GM12801 (cell line): ENCODE data around the gene FKRP.

Source experiments
- TF ChIP-seq, protein P1 (sequence below): IDR thresholded peaks from one replicate; pipeline ENCODE4 v1.5.1; 2011; ENCODE audit warnings: control low read depth; ENCODE audit not compliant: insufficient read length; ENCODE audit errors: extremely low read depth

The FKRP gene, protein sequence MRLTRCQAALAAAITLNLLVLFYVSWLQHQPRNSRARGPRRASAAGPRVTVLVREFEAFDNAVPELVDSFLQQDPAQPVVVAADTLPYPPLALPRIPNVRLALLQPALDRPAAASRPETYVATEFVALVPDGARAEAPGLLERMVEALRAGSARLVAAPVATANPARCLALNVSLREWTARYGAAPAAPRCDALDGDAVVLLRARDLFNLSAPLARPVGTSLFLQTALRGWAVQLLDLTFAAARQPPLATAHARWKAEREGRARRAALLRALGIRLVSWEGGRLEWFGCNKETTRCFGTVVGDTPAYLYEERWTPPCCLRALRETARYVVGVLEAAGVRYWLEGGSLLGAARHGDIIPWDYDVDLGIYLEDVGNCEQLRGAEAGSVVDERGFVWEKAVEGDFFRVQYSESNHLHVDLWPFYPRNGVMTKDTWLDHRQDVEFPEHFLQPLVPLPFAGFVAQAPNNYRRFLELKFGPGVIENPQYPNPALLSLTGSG

DNA sequence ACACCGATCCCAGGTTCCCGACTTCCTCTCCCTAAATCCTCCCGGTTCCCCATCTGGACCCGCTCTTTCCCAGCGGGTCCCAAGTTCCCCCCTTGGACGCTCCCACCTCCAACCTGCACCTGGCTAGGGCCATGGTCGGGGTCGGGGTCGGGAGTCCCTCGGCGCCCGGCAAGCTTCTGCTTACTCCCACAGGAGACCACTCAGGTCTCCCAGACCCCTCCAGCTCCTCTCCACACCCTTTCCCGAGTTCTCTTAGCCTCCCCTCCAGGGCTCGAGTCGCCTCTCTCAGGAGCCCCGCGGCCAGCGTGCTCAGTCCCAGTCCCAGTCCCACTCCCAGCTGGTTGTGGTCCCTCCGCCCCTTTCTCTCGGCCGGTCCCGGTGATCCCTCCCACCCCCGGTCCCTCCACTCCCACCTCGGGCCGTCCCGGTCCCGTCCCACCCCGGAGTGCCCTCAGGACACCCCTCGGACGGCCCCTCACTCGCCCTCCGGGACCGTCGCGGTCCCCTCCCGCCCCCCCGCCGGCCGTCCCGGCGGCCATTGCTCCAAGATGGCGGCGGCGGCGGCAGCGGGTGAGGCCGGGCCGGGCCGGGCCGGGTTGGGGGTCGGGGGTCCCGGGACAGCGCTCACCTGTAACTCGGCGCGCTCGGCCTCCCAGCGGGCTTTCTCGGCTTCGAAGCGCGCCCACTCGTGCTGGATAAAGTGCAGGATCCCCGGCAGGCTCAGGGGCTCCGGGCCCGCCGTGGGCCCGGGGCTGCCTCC, at the start of gene FKRP:
Gene FKRP (plus strand): TSS at position 537 of the 760 bp plus-strand sequence. CDS start 9,394 bp downstream, outside the sequence.
- TF ChIP-seq, protein P1, sequence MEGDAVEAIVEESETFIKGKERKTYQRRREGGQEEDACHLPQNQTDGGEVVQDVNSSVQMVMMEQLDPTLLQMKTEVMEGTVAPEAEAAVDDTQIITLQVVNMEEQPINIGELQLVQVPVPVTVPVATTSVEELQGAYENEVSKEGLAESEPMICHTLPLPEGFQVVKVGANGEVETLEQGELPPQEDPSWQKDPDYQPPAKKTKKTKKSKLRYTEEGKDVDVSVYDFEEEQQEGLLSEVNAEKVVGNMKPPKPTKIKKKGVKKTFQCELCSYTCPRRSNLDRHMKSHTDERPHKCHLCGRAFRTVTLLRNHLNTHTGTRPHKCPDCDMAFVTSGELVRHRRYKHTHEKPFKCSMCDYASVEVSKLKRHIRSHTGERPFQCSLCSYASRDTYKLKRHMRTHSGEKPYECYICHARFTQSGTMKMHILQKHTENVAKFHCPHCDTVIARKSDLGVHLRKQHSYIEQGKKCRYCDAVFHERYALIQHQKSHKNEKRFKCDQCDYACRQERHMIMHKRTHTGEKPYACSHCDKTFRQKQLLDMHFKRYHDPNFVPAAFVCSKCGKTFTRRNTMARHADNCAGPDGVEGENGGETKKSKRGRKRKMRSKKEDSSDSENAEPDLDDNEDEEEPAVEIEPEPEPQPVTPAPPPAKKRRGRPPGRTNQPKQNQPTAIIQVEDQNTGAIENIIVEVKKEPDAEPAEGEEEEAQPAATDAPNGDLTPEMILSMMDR = no peak

DNA sequence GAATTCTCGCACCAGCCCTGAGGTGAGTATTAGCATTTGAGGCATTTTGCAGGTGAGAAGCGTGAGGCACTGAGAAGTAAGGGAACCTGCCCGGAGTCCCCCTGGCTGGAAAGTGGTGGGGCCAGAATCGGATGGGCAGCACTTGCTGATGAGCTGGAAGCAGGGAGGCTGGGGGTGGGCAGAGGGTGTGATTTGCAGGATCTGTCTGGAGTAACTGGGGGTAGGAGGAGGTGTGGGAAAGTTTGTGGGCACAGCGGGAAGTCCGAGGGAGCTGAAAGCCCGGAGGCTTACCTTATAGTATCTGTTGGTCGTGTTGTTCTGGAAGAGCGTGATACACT, 49.0 kb upstream of the FKRP start:
- TF ChIP-seq, protein P1 = no peak

DNA sequence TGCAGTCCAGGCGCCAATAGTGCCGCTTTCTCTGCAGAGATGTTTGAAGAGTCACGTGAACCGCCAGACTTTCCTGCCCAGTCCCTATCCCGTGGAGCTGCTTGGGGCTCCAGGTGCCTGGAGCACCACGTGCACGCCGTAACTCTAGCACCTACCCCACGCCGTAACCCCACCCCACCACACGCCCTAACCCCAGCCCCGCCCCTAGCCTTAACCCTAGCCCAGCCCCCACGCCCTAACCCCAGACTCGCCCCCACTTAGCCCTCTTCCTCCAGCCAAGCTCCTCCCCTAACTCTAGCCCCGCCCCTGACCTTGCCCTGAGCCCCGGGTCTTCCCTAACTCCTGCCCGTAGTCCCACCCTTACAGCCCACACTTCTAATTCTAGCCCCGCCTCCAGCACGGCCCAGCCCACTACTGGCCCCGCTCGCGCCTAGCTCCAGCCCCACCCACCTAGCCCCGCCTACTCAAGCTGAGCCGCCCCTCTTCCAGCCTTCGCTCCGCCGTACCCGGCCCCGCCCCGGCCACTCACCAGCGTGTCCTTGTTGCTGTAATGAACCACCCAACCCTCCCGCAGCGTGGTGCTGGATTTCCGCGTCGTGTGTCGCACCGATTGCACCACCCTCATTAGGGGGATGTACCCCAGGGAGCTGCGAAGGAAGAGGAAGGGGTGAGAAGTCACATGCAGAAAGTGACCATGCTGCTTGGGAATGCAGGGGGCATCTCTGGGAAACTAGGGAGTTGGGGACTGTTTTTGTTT, 48.5 kb upstream of the FKRP start:
- TF ChIP-seq, protein P1 = no peak

DNA sequence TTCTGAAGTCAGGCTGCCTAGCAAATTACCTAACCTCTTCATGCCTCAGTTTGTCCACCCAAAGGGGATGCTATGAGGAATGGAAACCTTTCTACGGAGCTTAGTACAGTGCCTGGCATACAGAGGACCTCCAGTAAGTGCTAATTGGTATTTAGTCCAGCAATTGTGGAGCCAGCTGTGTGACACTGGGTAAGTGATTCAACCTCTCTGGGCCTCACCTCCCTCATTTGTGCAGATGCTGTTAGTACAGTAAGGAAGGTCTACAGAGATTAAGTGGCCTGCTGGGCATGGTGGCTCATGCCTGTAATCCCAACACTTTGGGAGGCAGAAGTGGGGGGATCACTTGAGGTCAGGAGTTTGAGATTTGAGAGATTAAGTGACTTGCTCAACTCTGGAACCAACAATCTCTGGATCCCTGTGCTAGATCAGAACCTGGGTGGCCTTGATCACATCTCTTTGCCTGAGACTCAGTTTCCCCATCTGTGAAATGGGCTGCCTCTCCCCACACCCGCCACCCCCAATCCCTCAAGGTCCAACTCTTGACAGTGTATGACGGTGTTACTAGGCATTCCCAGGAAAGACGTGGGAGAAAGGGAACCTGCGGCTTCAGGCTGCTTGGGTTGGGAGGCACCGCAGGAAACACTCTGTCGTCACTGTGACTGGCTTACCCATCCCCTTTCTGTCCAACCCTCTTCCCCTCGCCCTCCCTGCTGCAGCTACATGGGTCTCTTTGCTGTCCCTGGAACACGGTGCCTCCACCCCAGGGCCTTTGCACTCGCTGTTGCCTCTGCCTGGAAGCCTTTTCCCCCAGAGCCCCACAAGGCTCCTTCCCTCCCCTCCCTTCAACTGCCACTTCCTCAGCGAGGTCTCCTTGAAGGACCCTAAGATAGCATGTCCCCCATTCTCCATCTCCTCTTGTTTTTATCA, 47.2 kb upstream of the FKRP start:
- TF ChIP-seq, protein P1 = no peak

DNA sequence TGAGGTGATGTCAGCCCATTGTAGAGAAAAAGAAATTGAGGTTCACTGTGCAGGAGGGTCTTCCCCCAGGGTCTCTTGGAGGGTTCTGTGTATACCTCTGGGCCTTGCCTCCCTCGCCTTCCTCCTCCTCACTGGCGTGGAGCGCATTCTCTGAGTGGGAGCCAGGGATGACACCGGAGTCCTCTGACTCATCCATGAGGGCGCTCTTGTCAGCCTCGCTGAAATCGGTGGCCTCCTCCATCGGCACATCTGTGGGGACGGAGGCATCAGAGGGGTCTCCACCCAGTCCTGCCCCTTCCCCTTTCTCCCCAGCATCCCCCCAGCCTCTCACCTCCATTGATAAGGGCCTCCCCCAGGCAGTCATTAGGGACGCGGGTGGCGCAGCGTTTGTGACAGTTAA, 45.2 kb upstream of the FKRP start:
- TF ChIP-seq, protein P1 = no peak

DNA sequence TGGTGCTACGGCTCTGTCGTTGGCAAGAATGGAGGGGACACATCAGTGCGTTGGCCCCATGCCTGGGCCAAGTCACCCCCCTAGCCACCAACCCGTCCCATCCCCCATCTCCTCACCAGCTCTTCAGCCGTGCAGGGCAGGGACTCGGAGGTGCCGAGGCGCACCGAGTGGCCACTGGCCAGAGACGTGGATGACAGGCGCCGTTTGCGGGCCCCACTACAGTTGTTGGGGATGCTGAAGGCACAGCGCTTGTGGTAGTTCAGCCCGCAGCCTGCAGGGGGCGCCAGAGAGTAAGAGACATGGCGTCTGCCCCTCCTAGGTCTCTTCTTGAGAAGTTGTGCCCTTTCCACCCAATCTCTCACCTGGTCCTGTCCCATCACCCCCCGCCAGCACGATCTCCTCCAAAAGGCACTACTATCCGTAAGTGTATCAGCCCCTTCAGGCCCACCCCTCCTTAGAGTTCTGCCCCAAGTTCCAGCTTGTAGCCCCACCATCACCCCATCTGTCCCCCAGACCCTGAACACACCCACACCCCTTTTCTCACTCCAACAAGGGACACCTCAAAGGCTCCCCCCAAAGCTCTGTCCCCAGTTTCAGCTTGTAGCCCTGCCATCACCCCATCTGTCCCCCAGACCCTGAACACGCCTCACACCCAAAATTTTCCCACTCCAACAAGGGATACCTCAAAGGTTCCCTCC, 41.3 kb upstream of the FKRP start:
- TF ChIP-seq, protein P1 = peak; percentile 84
